Hepatocyte (in vitro differentiated cells): ENCODE measurements around the gene BMAL1. TPM values are rescaled to one million over a fixed set of nuclear protein-coding genes. Genes with fewer than 3 reads are reported as not detected.

Source experiments
- DNase-seq: peaks from one replicate; pipeline ENCODE4 v3.0.0-alpha.2; 2016; ENCODE audit warnings: low spot score
- H2AFZ ChIP-seq: fragments of 200-600 bp; sonication (generic); 2 replicates; pipeline ENCODE4 v1.6.0; 2016; ENCODE audit warnings: antibody characterized with exemption, mild to moderate bottlenecking
- H3K27ac ChIP-seq: fragments of 200-600 bp; sonication (generic); 2 replicates; pipeline ENCODE4 v1.5.1; 2016; ENCODE audit warnings: mild to moderate bottlenecking
- H3K27me3 ChIP-seq: fragments of 200-600 bp; sonication (generic); 2 replicates; pipeline ENCODE4 v1.6.1; 2016
- H3K36me3 ChIP-seq: fragments of 200-600 bp; sonication (generic); replicated peaks from 2 replicates; pipeline ENCODE4 v1.5.1; 2016; ENCODE audit warnings: low read depth; ENCODE audit not compliant: insufficient read depth
- H3K4me1 ChIP-seq: fragments of 200-600 bp; sonication (generic); 2 replicates; pipeline ENCODE4 v1.5.1; 2016; ENCODE audit warnings: mild to moderate bottlenecking, moderate library complexity; ENCODE audit not compliant: insufficient read depth
- H3K4me2 ChIP-seq: fragments of 200-600 bp; sonication (generic); 2 replicates; pipeline ENCODE4 v1.6.0; 2016
- H3K4me3 ChIP-seq: fragments of 200-600 bp; sonication (generic); 2 replicates; pipeline ENCODE4 v1.5.1; 2016; ENCODE audit warnings: mild to moderate bottlenecking
- H3K79me2 ChIP-seq: fragments of 200-600 bp; sonication (generic); 2 replicates; pipeline ENCODE4 v1.6.0; 2017; ENCODE audit warnings: mild to moderate bottlenecking
- H3K9me2 ChIP-seq: fragments of 200-600 bp; sonication (generic); replicated peaks from 2 replicates; pipeline ENCODE4 v1.6.0; 2017; ENCODE audit warnings: mild to moderate bottlenecking; ENCODE audit not compliant: insufficient read depth
- H3K9me3 ChIP-seq: fragments of 200-600 bp; sonication (generic); 2 replicates; pipeline ENCODE4 v1.5.1; 2016; ENCODE audit warnings: low read depth, mild to moderate bottlenecking
- H4K20me1 ChIP-seq: fragments of 200-600 bp; sonication (generic); 2 replicates; pipeline ENCODE4 v1.6.0; 2016; ENCODE audit warnings: mild to moderate bottlenecking; ENCODE audit not compliant: insufficient read depth, poor library complexity, severe bottlenecking
- CTCF ChIP-seq: fragments of 200-600 bp; sonication (generic); IDR thresholded peaks from 2 replicates; pipeline ENCODE4 v1.5.1; 2016; ENCODE audit warnings: antibody characterized with exemption, mild to moderate bottlenecking; ENCODE audit not compliant: poor library complexity
- EZH2 ChIP-seq: fragments of 200-600 bp; sonication (generic); IDR thresholded peaks from 2 replicates; pipeline ENCODE4 v1.6.1; 2016; ENCODE audit warnings: antibody characterized with exemption, mild to moderate bottlenecking, borderline replicate concordance
- EZH2phosphoT487 ChIP-seq: fragments of 200-600 bp; sonication (generic); IDR thresholded peaks from one replicate; pipeline ENCODE4 v1.6.1; 2018; ENCODE audit warnings: antibody characterized with exemption, mild to moderate bottlenecking, low read depth, moderate library complexity; ENCODE audit not compliant: unreplicated experiment, severe bottlenecking
- WGBS: methylation state at CpG from one replicate; pipeline ENCODE4 v1.1.6; 2016; ENCODE audit warnings: low lambda C conversion rate; ENCODE audit errors: missing lambda C conversion rate; 5-methylcytosine and 5-hydroxymethylcytosine counted together
- polyA plus RNA-seq: library from polyadenylated mRNA; unstranded; fragments of >200 nt; fragmentation: Nextera tagmentation; extraction: Ambion mirVana; gene quantifications from 2 replicates; pipeline ENCODE4 v1.2.1, GENCODE V29; 2016
- total RNA-seq: library from RNA; depleted of rRNA; stranded (reverse); fragments of >200 nt; gene quantifications from 2 replicates; pipeline ENCODE4 v1.2.3, GENCODE V29; 2014

Gene BMAL1
- total and polyA plus RNA-seq, 2 experiments from 2014 or later = 8.7 to 12.7 TPM

GRCh38 chr11:13238879-13239514 lies 38.6 kb upstream of the BMAL1 start:
- no peak overlapping the region for H3K4me3 ChIP-seq
- no peaks in the 10 kb centered on the region for H3K79me2 ChIP-seq
- H3K27me3 ChIP-seq = peaks cover 9% of the 10 kb centered on the region
- no peaks in the 10 kb centered on the region for H3K4me1 ChIP-seq
- no peak overlapping the region for H2AFZ ChIP-seq
- H3K9me3 ChIP-seq = no peaks in the 10 kb centered on the region
- H3K27ac ChIP-seq = no peak overlapping the region
- no peaks in the 10 kb centered on the region for H4K20me1 ChIP-seq
- no peak for TF ChIP-seq EZH2phosphoT487
- peak; percentile 66 for TF ChIP-seq CTCF
- H3K9me2 ChIP-seq = no peaks in the 10 kb centered on the region
- no peak overlapping the region for H3K4me2 ChIP-seq
- H3K36me3 ChIP-seq = no peaks in the 10 kb centered on the region
- peak; percentile 67 for DNase-seq
- WGBS = 60% methylated on average over 4 of the region's 4 CpGs

GRCh38 chr11:13242564-13242963 lies 35.0 kb upstream of the BMAL1 start:
- Histone ChIP-seq H3K4me1 (no peaks in the 10 kb centered on the region), H3K4me2 (no peak overlapping the region), H3K9me3 (no peaks in the 10 kb centered on the region), H3K9me2 (no peaks in the 10 kb centered on the region), H3K36me3 (no peaks in the 10 kb centered on the region), H3K4me3 (no peak overlapping the region), H2AFZ (no peak overlapping the region), H3K27ac (no peak overlapping the region), H3K27me3 (peaks cover 26% of the 10 kb centered on the region), H3K79me2 (no peaks in the 10 kb centered on the region), H4K20me1 (no peaks in the 10 kb centered on the region)
- DNase-seq = no peak
- TF ChIP-seq EZH2 (no peak), CTCF (no peak), EZH2phosphoT487 (no peak)
- 92% methylated on average over 3 of the region's 3 CpGs for WGBS

GRCh38 chr11:13247606-13248296 lies 29.8 kb upstream of the BMAL1 start:
- Histone ChIP-seq H3K9me2 (no peaks in the 10 kb centered on the region), H3K4me1 (no peaks in the 10 kb centered on the region), H3K4me3 (no peak overlapping the region), H3K4me2 (no peak overlapping the region), H4K20me1 (no peaks in the 10 kb centered on the region), H3K27ac (no peak overlapping the region), H3K79me2 (no peaks in the 10 kb centered on the region), H3K27me3 (peaks cover 24% of the 10 kb centered on the region), H3K9me3 (no peaks in the 10 kb centered on the region), H2AFZ (no peak overlapping the region), H3K36me3 (no peaks in the 10 kb centered on the region)
- TF ChIP-seq EZH2 (no peak), EZH2phosphoT487 (no peak), CTCF (no peak)
- DNase-seq = no peak
- WGBS = 77% methylated on average over 5 of the region's 5 CpGs
